HG03108 (cell line): ENCODE results near the gene PSMA3.

Experiments used
- ATAC-seq: cut with Tn5 transposase; IDR thresholded peaks from one replicate; pipeline ENCODE4 v1.9.1; 2021; ENCODE audit warnings: moderate library complexity; ENCODE audit not compliant: unreplicated experiment

Gene PSMA3

DNA sequence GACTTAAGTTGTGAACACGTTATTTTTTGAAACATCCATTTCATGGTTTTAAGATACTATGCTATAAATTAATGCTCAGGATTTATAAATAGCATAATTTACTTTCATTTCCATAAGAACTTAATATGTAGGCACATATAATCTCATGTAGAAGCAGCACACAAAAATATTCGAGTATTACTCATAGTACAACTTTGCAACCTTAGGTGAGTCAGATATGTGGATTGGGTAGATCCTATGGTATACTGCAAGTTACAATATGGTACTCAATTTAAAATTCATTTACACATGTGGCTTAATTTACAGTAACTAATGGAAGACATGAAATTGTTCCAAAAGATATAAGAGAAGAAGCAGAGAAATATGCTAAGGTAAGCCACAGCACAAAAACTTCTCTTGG is 26.0 kb downstream of the PSMA3 start:
- no peak for ATAC-seq

DNA sequence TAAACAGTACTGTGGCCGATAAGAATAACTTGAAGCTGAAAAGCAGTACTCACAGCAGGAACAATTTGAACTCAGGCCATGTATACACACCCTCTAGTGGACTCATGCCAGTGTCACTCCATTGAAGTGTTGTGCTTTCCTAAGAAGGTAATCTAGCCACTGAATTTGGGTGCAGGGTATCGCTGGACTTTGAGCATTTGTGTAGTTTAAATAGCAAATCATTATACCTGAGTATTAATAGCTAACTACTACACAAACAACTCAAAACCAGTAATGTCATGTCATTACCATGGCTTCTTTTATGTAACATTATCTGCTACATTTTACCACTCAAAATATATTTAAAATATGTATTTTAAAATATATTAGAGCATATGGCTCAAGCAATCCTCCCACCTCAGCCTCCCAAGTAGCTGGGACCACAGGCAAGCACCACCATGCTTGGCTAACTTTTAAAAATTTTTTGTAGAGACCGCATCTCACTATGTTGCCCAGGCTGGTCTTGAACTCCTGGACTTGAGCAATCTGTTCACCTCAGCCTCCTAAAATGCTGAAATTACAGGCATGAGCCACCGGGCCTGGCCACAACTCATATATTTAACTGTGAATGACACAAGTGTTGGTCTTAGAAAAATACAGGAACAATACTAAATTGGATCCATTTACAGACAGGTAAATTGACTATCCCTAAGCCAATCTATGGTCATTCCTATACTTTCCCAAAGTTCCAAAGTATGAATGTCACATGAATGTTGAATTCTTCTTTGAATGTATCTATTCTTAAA is 28.1 kb downstream of the PSMA3 start:
- no peak for ATAC-seq

DNA sequence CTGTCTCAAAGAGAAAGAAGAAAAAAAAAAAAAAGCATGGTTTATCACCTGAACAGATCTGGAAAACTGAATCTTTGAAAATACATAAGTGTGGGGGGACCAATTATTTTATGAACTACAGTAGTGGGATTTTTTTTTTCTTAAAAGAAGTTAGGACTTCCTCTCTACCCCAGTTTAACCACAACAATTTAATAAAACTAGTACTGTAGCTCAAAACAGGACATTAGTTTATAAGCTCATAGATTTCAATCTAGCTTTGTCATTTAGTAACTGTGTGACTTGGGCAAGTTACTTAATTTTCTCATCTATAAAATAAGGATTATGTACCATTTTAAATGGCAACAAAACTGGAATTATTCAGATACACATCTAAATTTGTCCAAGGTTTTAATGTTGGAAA is 30.2 kb downstream of the PSMA3 start:
- ATAC-seq, result no peak

DNA sequence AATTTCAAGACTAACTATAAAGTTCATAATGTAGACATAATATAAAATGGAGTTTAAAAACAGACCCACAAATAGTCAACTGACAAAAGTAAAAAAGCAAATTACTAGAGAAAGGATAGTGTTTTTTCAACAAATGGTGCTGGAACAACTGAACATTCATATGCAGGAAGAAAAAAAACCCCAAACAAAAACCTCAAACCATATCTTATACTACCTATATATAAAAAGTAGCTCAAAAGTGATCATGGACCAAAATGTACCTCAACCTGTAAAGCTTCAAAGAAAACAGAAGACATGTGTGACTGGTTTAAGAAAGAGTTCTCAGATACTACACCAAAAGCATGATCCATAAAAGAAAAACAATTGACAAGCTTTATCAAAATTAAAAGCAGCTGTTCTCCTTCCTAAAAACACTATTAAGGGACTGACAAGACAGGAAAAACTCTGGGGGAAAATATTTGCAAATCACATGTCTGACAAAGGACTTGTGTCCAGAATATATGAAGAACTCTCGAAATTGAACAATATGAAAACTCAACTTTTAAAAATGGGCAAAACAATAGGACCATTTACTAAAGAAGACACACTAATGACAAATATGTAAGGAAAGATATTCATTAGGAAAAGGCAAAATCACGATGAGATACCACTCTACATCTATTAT is 31.0 kb downstream of the PSMA3 start:
- no peak for ATAC-seq

DNA sequence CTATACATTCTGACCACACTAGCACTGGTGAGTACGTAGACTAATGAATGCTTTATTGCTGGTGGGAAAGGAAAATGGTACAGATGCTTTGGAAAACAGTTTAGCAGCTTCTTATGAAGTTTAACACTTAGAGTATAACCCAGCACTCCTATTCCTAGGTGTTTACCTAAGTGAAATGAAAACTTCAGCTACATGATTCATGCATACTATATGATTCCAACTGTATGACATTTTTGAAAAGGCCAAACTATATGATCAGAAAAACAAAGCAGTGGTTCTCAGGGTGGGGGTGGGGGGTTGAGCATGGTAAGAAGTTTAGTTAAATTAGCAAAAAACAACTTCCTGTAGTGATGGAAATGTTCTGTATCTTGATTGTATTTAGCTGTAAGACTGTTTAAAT is 31.6 kb downstream of the PSMA3 start:
- no peak for ATAC-seq

DNA sequence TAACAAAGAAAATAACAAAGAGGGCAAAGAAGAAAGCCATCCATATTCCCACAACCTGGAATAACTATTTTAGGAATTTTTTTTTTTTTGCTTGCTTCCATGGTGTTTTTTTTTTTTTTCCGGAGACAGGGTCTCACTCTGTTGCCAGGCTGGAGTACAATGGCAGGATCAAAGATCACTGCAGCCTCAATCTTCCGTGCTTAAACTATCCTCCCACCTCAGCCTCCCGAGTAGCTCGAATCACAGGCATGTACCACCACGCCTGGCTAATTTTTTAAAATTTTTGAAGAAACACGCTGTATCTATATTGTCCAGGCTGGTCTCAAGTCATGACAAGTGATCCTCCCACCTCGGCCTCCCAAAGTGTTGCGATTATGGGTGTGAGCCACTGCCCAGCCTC is 33.5 kb downstream of the PSMA3 start:
- ATAC-seq, result no peak

DNA sequence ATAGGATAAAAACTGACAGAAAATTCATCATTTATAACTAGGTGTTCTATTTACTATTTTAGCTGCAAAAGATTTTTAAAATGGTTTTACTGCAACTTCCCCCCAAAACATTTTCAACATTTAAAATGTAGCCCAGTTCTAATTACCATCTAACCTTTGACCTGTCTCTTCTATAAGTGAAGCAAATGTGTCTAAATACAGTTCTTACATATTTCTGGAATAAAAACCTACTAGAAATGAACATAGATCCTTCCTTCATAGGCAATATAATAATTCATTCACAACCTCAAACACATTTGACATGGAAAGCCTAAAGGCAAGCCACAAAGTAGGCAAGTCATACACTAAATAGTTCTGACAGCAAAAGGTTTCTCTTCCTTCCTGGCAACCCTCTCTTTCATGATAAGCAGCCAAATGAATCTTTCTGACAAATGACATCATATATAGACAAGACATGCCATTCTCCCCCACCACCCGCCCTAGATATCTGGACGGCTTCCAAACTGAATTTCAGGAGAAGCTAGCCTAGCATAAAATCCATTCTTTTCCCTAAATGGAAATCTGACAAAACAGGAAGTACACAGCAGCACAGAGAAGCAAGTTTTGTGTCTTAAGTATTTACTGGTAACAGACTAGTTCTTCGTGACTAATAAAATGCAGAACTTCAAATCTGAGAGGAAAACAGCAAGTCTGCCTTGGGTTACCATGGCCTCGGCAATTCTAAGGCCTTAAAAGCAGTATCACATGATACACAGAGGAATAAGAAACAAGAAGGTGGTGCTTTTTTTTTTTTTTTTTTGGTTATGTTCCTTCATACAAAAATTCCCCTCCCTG is 36.5 kb downstream of the PSMA3 start:
- peak; percentile 65 for ATAC-seq

DNA sequence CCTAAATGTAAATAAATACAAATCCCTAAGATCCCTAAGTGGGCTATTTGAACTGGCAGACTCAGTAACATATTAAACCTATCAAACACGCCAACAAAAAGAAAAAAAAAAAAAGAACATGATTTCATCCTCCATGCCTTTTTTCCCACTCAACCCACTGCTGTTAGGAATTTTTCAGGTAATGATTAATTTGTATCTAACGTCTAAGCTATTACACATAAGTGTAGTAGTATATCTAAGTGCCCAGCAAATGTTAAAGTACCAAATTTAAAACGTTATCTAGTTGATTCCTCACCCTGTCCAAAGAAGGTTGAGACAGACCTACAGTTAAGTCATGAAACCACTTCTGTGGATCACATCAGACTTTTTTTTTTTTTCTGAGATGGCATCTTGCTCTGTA is 37.3 kb downstream of the PSMA3 start:
- ATAC-seq, result no peak

DNA sequence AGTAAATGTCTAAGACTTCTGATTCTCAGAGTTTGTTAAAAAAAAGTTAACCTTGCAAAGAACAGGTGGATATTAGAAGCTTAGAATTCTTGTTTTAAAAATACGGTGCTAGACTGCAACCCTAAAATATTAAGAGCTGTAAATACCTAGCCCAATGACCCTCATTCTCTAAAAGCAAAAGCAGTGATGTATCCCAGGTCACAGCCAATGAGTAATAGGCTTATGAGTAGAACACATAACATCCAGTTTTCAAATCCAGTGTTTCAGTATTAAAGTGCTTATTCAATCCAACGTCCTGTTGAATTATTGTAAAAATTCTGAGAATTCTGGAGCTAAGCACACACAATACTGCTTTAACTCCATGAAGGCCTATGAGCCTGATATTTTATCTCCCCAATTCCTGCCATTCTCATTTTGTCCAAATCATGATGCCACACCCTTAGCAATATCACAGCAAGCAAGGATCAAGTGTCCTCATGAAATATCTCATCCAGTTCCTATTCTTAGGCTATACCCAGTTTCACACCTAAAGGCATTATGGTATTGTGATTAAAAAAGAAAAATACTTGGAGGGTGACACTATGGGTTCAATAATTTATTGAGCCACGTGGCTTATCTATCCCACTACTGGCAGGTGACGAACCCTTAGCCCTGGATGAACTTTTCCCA is 38.4 kb downstream of the PSMA3 start:
- ATAC-seq, result no peak

DNA sequence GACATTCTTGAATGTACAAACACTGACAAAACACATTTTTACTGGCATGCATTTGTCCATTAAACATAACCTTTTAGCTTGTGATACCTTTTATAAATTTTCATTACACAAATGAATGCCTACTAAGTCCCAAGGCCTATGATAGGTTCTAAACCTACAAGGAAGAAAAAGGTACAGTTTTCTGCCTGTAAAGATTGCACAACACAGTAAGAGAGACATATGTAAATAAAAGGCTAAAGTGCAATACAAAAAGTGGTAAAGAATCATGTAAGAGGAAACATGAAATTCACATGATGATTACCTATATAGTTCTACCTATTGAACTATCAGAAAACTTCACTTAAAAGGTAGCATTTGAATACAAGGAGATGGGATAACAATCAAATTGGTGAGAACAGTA is 39.1 kb downstream of the PSMA3 start:
- ATAC-seq, result no peak

DNA sequence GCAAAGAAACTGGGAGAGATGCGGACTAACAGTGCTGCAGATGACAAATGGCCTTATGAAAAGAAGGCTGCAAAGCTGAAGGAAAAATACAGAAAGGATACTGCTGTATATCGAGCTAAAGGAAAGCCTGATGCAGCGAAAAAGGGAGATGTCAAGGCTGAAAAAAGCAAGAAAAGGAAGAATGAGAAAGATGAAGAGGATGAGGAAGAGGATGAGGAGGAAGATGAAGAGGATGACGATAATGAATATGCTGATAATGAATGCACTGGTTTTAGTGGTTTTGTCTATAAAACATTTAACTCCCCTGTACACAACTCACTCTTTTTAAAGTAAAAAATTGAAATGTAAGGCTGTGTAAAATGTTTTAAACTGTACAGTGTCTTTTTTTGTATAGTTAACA is 40.5 kb downstream of the PSMA3 start:
- no peak for ATAC-seq

DNA sequence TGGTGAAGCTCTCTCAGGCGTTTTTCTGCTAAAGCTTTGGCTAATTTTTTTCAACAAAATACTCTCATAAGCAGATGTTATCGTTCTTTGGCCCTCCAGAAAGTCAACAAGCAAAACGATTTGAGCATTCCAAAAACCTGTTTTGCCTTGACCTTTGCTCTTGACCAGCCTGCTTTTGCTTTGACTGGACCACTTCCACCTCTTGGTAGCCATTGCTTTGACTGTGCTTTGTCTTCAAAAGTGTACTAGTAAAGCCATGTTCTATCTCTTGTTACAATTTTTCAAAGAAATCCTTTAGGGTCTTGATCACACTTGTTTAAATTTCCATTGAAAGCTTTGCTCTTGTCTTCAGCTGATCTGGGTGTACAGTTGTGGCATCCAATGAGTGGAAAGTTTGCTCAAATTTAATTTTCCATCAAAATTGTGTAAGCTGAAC is 43.0 kb downstream of the PSMA3 start:
- no peak for ATAC-seq

DNA sequence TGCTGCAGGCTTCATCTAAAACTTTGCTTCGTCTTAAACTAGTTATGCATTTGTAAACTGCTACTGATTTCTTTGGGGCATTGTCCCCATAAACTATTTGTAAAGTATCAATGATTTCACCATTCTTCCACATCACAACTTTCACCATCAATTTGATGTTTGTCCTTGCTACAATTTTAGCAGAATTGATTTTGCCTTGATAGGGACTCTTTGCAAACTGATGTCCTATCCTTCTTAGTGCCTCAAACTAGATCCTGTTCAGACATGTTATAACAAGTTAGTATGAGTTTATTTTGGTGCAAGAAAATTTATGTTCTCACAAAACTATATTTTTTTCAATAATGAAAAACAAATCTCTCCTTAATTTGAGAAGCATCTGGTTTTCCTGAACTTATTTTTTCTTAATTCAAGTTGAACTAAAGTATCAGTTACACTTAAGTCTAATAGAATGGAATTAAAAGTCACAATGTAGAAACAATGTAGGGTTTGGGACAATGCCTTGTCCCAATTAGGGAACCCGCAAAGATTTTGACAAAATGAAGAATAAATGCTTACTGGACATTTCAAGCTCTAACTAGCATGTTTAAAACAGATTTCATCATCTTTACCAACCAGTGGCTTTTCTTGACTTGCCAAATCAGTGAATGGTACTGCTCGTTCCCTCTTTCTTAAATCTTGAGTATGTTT is 43.6 kb downstream of the PSMA3 start:
- ATAC-seq, result no peak

DNA sequence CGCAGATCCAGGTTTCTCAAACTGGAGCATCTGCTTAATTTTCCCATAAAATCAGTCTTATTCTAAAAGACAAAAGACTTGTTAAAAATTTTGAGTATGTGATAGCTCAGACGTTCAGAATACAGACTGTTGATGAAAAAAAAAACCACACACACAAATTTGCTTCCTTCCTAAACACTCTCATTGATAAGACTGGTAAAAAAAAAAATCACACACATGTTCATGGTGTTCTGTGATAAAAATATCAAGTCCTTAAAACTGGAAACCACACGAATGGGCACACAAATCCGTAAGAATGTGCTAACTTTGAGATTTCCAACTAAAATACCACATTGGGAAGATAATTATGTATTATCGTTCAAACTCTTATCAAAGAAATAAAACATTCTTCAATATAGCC is 47.0 kb downstream of the PSMA3 start:
- ATAC-seq, result no peak

DNA sequence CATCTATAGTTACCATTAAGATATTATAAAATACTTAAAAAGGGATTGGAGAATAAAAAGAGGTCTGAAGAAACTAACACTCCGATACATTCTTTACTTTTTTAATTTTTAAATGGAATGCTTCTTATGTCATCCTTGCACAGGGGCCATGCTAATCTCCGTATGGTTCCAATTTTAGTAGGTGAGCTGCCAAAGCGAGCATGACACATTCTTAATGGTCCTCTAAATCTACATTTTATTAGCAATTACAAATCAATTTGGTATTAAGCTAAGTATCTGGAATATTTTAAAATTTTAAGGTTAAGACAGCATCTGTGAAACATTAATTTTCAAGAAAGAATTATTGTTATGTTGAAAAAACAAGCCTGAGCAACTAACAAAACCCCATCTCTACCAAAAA is 47.5 kb downstream of the PSMA3 start:
- no peak for ATAC-seq

DNA sequence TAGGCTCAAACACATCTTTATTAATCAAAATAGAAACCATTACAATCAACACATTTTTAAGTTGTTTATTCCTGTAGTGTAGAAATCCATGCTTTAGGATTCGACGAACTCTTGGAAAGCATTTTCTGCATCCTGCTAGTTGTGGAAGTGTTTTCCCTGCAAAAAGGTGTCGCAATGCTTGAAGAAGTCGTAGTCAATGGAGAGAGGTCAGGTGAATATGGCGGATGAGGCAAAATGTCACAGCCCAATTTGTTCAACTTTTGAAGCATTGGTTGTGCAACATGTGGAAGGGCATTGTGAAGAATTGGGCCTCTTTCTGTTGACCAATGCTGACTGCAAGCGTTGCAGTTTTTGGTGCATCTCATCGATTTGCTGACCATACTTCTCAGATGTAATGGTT is 49.6 kb downstream of the PSMA3 start:
- no peak for ATAC-seq

DNA sequence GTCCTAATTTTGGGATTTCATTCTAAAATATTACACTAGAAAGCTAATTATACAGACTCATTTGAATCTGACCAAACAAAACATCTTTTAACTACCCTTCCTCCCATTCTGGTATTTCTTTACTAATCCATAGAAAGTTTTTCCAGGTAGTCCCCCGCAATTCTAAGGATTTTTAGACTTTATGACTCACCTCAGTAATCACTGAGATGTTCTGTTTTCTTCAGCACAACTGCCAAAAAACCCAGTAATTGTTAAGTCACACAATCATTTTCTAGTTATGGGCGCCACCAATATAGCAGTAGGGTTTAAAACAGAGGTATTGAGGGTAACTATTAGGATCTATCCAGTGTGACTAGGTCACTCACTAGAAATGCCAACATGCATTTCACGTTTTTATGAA is 52.1 kb downstream of the PSMA3 start:
- ATAC-seq, result no peak

DNA sequence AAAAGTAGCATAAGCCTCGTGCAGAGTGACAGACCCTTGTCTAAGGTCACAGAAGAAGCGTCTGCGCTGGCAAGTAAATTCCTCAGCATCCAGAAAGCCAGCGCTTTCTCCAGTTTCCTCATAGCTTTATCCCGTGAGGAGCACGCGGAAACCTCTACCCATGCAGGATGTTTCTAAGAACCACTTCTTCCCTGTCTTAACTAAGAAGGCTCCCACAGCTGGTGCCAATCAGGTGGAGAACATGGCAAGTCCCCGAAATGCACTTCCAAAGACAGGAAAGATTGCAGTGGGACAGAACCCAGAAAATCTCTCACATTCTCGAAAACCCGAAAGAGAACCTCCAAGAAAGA is 52.7 kb downstream of the PSMA3 start:
- ATAC-seq, result peak; percentile 2

DNA sequence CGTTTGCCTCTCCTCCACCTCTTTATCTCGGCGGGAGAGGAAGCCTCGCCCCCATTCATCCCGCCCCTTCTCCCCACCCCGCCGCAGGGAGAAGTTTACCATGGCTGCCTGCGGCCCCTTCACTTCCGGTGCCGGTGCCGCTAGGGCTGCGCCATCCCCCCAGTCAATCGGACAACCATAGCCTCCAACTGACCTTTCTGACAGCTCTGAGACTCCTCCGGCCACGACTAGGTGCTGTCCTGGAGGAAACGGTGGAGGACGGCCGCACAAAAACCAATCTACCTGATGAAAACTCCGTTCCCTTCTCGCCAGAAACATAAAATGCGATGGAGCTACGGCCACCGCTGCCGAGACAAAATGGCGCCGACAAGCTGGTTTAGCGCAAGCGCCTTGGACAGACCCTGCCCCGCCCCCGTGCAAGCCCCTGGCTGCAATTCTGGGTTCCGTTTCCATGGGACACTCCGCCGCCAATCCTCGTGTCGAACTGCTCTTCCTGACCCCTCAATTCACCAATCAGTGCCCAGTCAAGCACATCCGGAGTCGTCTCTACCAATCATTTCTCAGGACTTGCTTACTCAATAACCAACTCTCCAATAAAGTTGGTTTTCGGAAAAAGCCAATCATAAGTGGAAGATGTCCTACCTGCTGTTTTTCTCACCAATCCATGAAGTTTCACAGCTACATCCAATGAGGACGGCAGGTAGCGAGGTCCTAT is 53.3 kb downstream of the PSMA3 start:
- peak; percentile 84 for ATAC-seq
